SK-N-SH treated with all-trans-retinoic acid at 6 μM for 48 hours (cell line): ENCODE measurements around the gene MMAB.

Source experiments
- TF ChIP-seq, protein P1 (sequence below): fragments of 250-450 bp; sonication (Bioruptor Pico); IDR thresholded peaks from 2 replicates; pipeline ENCODE4 v1.8.0; 2020; ENCODE audit warnings: mild to moderate bottlenecking, moderate library complexity, borderline replicate concordance
- TF ChIP-seq, protein P2 (sequence below): fragments of 250-450 bp; sonication (Bioruptor Pico); IDR thresholded peaks from 2 replicates; pipeline ENCODE4 v1.5.1; 2020; ENCODE audit warnings: low read depth, mild to moderate bottlenecking, moderate library complexity

- TF ChIP-seq, protein P1, sequence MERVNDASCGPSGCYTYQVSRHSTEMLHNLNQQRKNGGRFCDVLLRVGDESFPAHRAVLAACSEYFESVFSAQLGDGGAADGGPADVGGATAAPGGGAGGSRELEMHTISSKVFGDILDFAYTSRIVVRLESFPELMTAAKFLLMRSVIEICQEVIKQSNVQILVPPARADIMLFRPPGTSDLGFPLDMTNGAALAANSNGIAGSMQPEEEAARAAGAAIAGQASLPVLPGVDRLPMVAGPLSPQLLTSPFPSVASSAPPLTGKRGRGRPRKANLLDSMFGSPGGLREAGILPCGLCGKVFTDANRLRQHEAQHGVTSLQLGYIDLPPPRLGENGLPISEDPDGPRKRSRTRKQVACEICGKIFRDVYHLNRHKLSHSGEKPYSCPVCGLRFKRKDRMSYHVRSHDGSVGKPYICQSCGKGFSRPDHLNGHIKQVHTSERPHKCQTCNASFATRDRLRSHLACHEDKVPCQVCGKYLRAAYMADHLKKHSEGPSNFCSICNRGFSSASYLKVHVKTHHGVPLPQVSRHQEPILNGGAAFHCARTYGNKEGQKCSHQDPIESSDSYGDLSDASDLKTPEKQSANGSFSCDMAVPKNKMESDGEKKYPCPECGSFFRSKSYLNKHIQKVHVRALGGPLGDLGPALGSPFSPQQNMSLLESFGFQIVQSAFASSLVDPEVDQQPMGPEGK (CRISPR knock-in tag): no peak
- TF ChIP-seq, protein P2, sequence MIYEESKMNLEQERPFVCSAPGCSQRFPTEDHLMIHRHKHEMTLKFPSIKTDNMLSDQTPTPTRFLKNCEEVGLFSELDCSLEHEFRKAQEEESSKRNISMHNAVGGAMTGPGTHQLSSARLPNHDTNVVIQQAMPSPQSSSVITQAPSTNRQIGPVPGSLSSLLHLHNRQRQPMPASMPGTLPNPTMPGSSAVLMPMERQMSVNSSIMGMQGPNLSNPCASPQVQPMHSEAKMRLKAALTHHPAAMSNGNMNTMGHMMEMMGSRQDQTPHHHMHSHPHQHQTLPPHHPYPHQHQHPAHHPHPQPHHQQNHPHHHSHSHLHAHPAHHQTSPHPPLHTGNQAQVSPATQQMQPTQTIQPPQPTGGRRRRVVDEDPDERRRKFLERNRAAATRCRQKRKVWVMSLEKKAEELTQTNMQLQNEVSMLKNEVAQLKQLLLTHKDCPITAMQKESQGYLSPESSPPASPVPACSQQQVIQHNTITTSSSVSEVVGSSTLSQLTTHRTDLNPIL (CRISPR knock-in tag): no peak
These were observed 10.4 kb downstream of the MMAB start for GRCh38 chr12:109562871-109563270.
